ENCODE data around the gene GALR3. TPM values are rescaled to one million over a fixed set of nuclear protein-coding genes. Genes with fewer than 3 reads are reported as not detected.

Gene GALR3
- total RNA-seq, 5 donors from 2014 or later (not counting 1 experiment from before 2014, with no cell fraction given): not detected

DNA sequence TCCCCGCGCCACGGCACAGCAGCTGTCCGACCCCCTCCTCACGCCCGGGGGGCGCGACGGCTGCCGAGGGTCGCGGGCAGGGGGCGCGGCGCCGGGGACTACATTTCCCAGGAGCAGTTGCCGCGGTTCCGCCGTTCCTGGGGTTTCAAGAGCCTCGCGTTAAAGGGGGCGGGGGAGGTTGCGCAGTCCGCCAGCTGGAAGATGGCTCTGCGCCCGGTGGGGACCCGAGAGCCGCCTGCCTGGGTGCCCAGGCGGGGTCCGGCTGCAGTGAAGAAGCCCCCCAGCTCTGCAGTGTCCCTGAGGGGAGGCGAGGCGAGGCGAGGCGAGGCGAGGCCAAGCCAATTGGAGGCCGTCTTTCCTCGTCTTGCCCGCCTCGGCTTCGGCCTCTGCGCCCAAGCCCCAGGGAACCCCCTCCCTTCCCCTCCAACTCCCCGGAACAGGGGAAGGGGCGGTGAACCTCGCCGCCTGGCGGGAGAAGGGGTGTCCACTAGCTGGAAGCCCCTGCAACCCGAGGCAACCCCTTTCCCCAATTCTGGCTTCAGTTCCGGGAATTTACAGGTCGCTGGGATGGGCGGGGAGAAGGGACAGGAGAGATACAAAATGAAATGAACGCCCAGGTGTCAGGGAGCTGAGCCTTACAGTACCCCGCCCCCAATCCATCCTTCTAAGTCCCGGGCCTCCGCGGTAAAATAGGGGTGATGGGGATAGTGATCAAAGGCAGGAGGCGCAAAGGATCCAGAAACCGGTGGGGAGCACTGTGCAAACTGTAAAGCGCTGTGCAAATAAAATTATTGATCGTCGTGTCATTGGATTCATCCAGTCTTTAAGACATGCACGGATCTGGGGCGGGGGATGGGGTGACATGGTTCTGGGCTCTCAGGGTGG lies 20.6 kb upstream of the GALR3 start:
- DNase-seq: peak in 2 of 35 experiments; percentile 24 to 33
- H3K9me3 Mint-ChIP-seq: no peaks in the 10 kb centered on the region
- peaks cover 28 to 39% (median 36%) of the 10 kb centered on the region in 3 donors for H3K4me1 Mint-ChIP-seq
- no peak overlapping the region for H3K27ac ChIP-seq (ENCODE audit: low read length)
- peaks cover 0 to 59% of the 10 kb centered on the region in 2 experiments for H3K27me3 ChIP-seq (replicated peaks in 1 of 2; ENCODE audit: control insufficient read depth in 2 of 2, extremely low read depth in 1 of 2, insufficient read depth in 2 of 2, low read length in 1 of 2)
- peaks cover 12 to 40% of the 10 kb centered on the region in 2 donors for H3K27me3 Mint-ChIP-seq
- CTCF ChIA-PET: interaction anchor here in 1 of 2 donors (0.5 kb wide), 1 partner anchor 515 kb away, joined by 3 read pairs; no protein-coding TSS in a partner anchor
- ATAC-seq (replicated peaks in 1 of 4): peak in 3 of 4 experiments; percentile 22 to 41 (median 34)
- peak overlapping the region in 1 of 2 donors; percentile 27 for H3K27ac Mint-ChIP-seq
- H3K36me3 Mint-ChIP-seq: no peaks in the 10 kb centered on the region
- H3K4me3 ChIP-seq (ENCODE audit: control insufficient read depth in 1 of 2, extremely low read depth in 1 of 2, low read length in 1 of 2): peak overlapping the region; percentile 52 to 64
- H3K4me1 ChIP-seq (ENCODE audit: control insufficient read depth in 1 of 2, extremely low read depth in 1 of 2, insufficient read depth in 2 of 2, low read length in 2 of 2): peaks cover 14 to 53% of the 10 kb centered on the region in 2 experiments
- peak overlapping the region; percentile 59 to 66 (median 64) for H3K4me3 Mint-ChIP-seq
- no peaks in the 10 kb centered on the region for H3K36me3 ChIP-seq (ENCODE audit: control insufficient read depth in 2 of 2, extremely low read depth in 1 of 2, insufficient read depth in 1 of 2, low read length in 1 of 2)
- H3K9me3 ChIP-seq: no peaks in the 10 kb centered on the region
- POLR2A ChIA-PET: no interaction called here
- 3% methylated on average over 47 of the region's 63 CpGs for WGBS (ENCODE audit: insufficient coverage)

DNA sequence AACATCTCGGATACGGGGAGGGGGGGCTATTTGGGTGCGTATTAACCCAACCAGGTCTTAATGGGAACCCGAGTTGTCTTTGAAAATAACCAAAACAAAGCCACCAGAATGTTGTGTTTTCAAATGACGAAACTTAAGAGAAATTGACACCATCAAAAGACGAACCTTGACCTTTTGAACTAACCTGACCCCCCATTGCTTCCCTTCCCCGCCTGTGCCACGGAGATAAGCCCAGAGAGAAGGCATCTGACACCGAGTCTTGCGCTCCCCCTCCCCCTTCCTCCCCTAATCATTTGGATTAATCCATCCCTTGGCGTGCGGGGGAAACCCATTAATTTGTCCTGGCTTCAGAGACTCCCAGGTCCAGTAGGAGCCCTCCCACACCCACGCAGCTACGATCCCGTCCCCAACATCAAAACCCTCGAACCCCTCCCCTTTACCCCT lies 20.0 kb upstream of the GALR3 start:
- Histone ChIP-seq H3K27ac (ENCODE audit: low read length) (no peak overlapping the region), H3K36me3 (ENCODE audit: control insufficient read depth in 2 of 2, extremely low read depth in 1 of 2, insufficient read depth in 1 of 2, low read length in 1 of 2) (no peaks in the 10 kb centered on the region), H3K4me3 (ENCODE audit: control insufficient read depth in 1 of 2, extremely low read depth in 1 of 2, low read length in 1 of 2) (peak overlapping the region in 1 of 2 donors; percentile 64), H3K27me3 (replicated peaks in 1 of 2; ENCODE audit: control insufficient read depth in 2 of 2, extremely low read depth in 1 of 2, insufficient read depth in 2 of 2, low read length in 1 of 2) (peaks cover 0 to 65% of the 10 kb centered on the region in 2 experiments), H3K4me1 (ENCODE audit: control insufficient read depth in 1 of 2, extremely low read depth in 1 of 2, insufficient read depth in 2 of 2, low read length in 2 of 2) (peaks cover 14 to 59% of the 10 kb centered on the region in 2 experiments), H3K9me3 (no peaks in the 10 kb centered on the region)
- WGBS (ENCODE audit: insufficient coverage): 63% methylated on average over 12 of the region's 16 CpGs
- peaks cover 30 to 43% (median 40%) of the 10 kb centered on the region in 3 donors for H3K4me1 Mint-ChIP-seq
- H3K27me3 Mint-ChIP-seq: peaks cover 12 to 45% of the 10 kb centered on the region in 2 donors
- H3K9me3 Mint-ChIP-seq: no peaks in the 10 kb centered on the region
- ATAC-seq (replicated peaks in 1 of 4) (no peak), DNase-seq (no peak)
- H3K27ac Mint-ChIP-seq: no peak overlapping the region
- POLR2A ChIA-PET: no interaction called here
- CTCF ChIA-PET: interaction anchor here in 1 of 2 donors (0.5 kb wide), 1 partner anchor 515 kb away, joined by 3 read pairs; no protein-coding TSS in a partner anchor
- H3K4me3 Mint-ChIP-seq: peak overlapping the region; percentile 59 to 66 (median 64)
- H3K36me3 Mint-ChIP-seq: no peaks in the 10 kb centered on the region

DNA sequence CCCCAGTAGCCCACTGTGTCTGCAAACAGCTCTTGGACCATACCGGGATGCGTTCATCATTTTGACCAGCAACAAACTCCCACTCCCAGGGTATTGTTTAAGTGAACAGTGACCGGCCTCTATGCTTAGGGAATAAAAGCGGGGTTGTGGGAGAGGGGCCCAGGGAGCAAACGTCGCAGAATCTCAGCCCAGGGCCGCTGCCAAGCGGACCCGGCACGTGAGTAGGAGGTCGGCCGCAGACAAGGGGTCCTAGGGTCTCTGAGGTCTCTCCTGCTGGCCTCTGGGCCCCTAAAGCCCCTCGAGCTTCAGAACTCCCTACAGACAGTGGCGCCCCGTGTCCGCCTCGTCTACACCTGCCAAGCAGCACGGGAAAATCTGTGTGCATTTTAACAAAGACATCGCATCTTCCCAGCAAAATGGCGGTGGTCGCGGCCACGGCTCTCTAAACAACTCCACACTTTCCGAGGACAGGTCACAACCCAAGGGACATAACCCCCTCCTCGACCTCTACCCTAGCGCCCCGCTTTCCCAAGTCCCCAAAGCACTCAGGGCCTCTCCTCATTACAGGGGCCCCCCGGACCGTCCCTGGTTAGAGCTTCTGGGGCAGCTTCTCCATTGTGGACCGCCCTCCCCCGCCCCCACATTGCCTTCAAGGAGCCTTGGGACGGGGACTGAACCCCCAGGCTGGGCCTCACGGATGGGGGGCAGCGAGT lies 19.4 kb upstream of the GALR3 start:
- POLR2A ChIA-PET: no interaction called here
- 83% methylated on average over 22 of the region's 34 CpGs for WGBS (ENCODE audit: insufficient coverage)
- no peaks in the 10 kb centered on the region for H3K36me3 Mint-ChIP-seq
- DNase-seq (no peak), ATAC-seq (replicated peaks in 1 of 4) (no peak)
- Histone ChIP-seq H3K36me3 (ENCODE audit: control insufficient read depth in 2 of 2, extremely low read depth in 1 of 2, insufficient read depth in 1 of 2, low read length in 1 of 2) (no peaks in the 10 kb centered on the region), H3K4me1 (ENCODE audit: control insufficient read depth in 1 of 2, extremely low read depth in 1 of 2, insufficient read depth in 2 of 2, low read length in 2 of 2) (peaks cover 17 to 65% of the 10 kb centered on the region in 2 experiments), H3K27ac (ENCODE audit: low read length) (no peak overlapping the region), H3K9me3 (no peaks in the 10 kb centered on the region), H3K4me3 (ENCODE audit: control insufficient read depth in 1 of 2, extremely low read depth in 1 of 2, low read length in 1 of 2) (no peak overlapping the region), H3K27me3 (replicated peaks in 1 of 2; ENCODE audit: control insufficient read depth in 2 of 2, extremely low read depth in 1 of 2, insufficient read depth in 2 of 2, low read length in 1 of 2) (peaks cover 0 to 71% of the 10 kb centered on the region in 2 experiments)
- H3K27ac Mint-ChIP-seq: no peak overlapping the region
- peak overlapping the region; percentile 42 to 60 (median 59) for H3K4me3 Mint-ChIP-seq
- peaks cover 35 to 46% (median 44%) of the 10 kb centered on the region in 3 donors for H3K4me1 Mint-ChIP-seq
- CTCF ChIA-PET: interaction anchor here in 1 of 2 donors (0.6 kb wide), 1 partner anchor 53 kb away, joined by 3 read pairs; no protein-coding TSS in a partner anchor
- peaks cover 12 to 50% of the 10 kb centered on the region in 2 donors for H3K27me3 Mint-ChIP-seq
- H3K9me3 Mint-ChIP-seq: no peaks in the 10 kb centered on the region

DNA sequence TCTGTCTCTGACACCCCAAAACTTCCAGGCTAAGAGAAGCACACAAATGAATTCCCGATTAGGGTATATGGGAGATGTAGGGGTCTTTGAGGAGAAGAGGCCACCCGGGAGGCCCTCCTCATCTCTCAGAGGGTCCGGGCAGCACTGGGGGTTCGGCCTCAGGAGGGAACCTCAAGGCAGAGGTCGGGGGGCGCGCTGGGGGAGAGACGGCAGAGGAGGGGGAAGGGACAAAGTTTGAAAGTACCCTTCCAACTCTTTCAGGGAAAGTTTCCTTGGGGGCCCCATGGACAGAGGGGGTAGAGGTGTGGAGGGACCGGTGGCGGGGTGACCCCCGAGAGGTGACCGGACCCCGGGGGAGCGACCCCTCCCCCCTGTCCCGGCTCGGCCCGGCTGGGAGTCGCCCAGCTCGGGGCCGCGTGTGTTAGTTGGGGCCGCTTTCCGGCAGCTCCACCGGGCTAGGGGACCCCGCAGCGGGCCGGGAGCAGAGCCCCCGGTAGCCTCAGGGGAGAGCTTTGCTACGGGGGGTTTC lies 18.8 kb upstream of the GALR3 start:
- no peak for ATAC-seq (replicated peaks in 1 of 4)
- CTCF ChIA-PET: interaction anchor here in 1 of 2 donors (0.6 kb wide), 1 partner anchor 53 kb away, joined by 3 read pairs; no protein-coding TSS in a partner anchor

DNA sequence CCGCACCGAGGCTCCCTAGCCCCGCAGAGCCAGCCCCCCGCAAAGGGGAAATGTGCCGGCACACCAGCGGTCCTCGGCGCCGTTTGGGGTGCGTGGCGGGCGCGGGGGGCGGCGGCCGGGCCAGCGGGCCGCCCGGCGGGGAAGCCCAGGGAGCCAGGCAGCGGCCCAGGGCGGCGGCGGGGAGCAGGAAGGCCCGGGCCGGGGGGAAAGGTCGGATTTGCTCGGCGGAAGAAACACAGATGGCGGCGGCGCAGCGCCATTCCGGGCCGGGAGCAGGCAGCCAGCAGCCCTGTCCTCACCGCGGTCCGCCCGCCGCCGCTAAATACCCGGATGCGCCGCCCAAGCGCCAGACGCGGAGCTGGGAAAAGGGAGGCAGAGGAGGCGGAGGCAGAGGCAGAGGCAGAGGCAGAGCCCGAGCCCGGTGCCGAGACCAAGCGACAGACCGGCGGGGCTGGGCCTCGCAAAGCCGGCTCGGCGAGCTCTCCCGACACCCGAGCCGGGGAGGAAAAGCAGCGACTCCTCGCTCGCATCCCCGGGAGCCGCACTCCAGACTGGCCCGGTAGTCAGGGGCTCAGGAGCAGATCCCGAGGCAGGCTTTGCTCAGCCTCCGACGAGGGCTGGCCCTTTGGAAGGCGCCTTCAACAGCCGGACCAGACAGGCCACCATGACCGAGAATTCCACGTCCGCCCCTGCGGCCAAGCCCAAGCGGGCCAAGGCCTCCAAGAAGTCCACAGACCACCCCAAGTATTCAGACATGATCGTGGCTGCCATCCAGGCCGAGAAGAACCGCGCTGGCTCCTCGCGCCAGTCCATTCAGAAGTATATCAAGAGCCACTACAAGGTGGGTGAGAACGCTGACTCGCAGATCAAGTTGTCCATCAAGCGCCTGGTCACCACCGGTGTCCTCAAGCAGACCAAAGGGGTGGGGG lies 18.0 kb upstream of the GALR3 start:
- Mint-ChIP-seq H3K27ac (no peak overlapping the region), H3K27me3 (peaks cover 12 to 59% of the 10 kb centered on the region in 2 donors), H3K9me3 (no peaks in the 10 kb centered on the region), H3K4me3 (peak overlapping the region; percentile 59 to 74 (median 63)), H3K36me3 (no peaks in the 10 kb centered on the region), H3K4me1 (peaks cover 36 to 49% (median 44%) of the 10 kb centered on the region in 3 donors)
- WGBS (ENCODE audit: insufficient coverage): 10% methylated on average over 86 of the region's 87 CpGs
- DNase-seq: peak; percentile 21 to 76 (median 55)
- H3K4me3 ChIP-seq (ENCODE audit: control insufficient read depth in 1 of 2, extremely low read depth in 1 of 2, low read length in 1 of 2): peak overlapping the region; percentile 57 to 60
- ChIA-PET POLR2A (interaction anchor here in 1 of 2 donors (0.5 to 0.6 kb wide), 2 partner anchors 16 to 55 kb away, joined by 5 to 8 read pairs; no protein-coding TSS in a partner anchor), CTCF (interaction anchor here in 1 of 2 donors (0.6 kb wide), 1 partner anchor 52 kb away, joined by 3 read pairs; no protein-coding TSS in a partner anchor)
- peaks cover 17 to 67% of the 10 kb centered on the region in 2 experiments for H3K4me1 ChIP-seq (ENCODE audit: control insufficient read depth in 1 of 2, extremely low read depth in 1 of 2, insufficient read depth in 2 of 2, low read length in 2 of 2)
- no peaks in the 10 kb centered on the region for H3K36me3 ChIP-seq (ENCODE audit: control insufficient read depth in 2 of 2, extremely low read depth in 1 of 2, insufficient read depth in 1 of 2, low read length in 1 of 2)
- peak; percentile 33 to 45 (median 35) for ATAC-seq (replicated peaks in 1 of 4)
- no peak overlapping the region for H3K27ac ChIP-seq (ENCODE audit: low read length)
- peaks cover 0 to 84% of the 10 kb centered on the region in 2 experiments for H3K27me3 ChIP-seq (replicated peaks in 1 of 2; ENCODE audit: control insufficient read depth in 2 of 2, extremely low read depth in 1 of 2, insufficient read depth in 2 of 2, low read length in 1 of 2)
- no peaks in the 10 kb centered on the region for H3K9me3 ChIP-seq

More for the DNA sequence above, 18.8 kb upstream of the GALR3 start:
- Mint-ChIP-seq H3K36me3 (no peaks in the 10 kb centered on the region), H3K4me1 (peaks cover 36 to 47% (median 44%) of the 10 kb centered on the region in 3 donors), H3K4me3 (peak overlapping the region; percentile 42 to 60 (median 59)), H3K9me3 (no peaks in the 10 kb centered on the region), H3K27ac (no peak overlapping the region), H3K27me3 (peaks cover 12 to 56% of the 10 kb centered on the region in 2 donors)
- Histone ChIP-seq H3K27ac (ENCODE audit: low read length) (no peak overlapping the region), H3K27me3 (replicated peaks in 1 of 2; ENCODE audit: control insufficient read depth in 2 of 2, extremely low read depth in 1 of 2, insufficient read depth in 2 of 2, low read length in 1 of 2) (peaks cover 0 to 77% of the 10 kb centered on the region in 2 experiments), H3K9me3 (no peaks in the 10 kb centered on the region), H3K4me3 (ENCODE audit: control insufficient read depth in 1 of 2, extremely low read depth in 1 of 2, low read length in 1 of 2) (peak overlapping the region; percentile 38 to 57), H3K4me1 (ENCODE audit: control insufficient read depth in 1 of 2, extremely low read depth in 1 of 2, insufficient read depth in 2 of 2, low read length in 2 of 2) (peaks cover 17 to 67% of the 10 kb centered on the region in 2 experiments), H3K36me3 (ENCODE audit: control insufficient read depth in 2 of 2, extremely low read depth in 1 of 2, insufficient read depth in 1 of 2, low read length in 1 of 2) (no peaks in the 10 kb centered on the region)
- DNase-seq: no peak
- POLR2A ChIA-PET: interaction anchor here in 1 of 2 donors (0.5 kb wide), 1 partner anchor 15 kb away, joined by 5 read pairs; no protein-coding TSS in a partner anchor
- 3% methylated on average over 23 of the region's 29 CpGs for WGBS (ENCODE audit: insufficient coverage)
